ENCODE results near the gene TRMT10A. TPM values are rescaled to one million over a fixed set of nuclear protein-coding genes. Genes with fewer than 3 reads are reported as not detected.

TRMT10A gene
- total RNA-seq, 2 donors from 2014 or later = 3.3 to 21.8 TPM

DNA sequence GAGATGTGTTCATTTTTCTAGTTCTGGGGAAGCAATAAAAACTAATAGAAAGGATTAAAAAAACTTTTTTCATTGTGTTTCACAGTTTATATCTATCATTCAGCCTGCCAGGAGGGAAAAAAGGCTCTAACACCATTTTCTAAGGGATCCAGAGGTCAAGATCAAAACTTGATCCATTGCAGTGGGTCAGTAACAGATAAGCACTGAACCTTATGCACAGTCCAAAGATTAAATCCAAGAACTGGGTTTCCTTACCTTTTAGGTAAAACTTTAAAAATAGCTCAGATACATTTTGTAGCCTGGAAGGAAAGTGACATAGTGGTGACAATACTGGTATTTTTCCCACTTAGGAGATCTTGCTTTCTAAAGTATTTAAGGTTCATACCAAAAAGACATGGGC, 23.5 kb upstream of the TRMT10A start:
- H3K4me1 ChIP-seq = no peaks in the 10 kb centered on the region
- H3K4me3 ChIP-seq = no peak overlapping the region
- H3K36me3 ChIP-seq (replicated peaks in 1 of 2; ENCODE audit: insufficient read depth in 1 of 2, low read depth in 2 of 2) = no peaks in the 10 kb centered on the region
- no peak for DNase-seq
- no peaks in the 10 kb centered on the region for H3K27me3 ChIP-seq
- intact Hi-C loops (cut with DNase I) = no loop called here
- no peaks in the 10 kb centered on the region for H3K9me3 ChIP-seq
- no peak for ATAC-seq
- H3K27ac ChIP-seq = no peak overlapping the region
- TF ChIP-seq, protein P1, sequence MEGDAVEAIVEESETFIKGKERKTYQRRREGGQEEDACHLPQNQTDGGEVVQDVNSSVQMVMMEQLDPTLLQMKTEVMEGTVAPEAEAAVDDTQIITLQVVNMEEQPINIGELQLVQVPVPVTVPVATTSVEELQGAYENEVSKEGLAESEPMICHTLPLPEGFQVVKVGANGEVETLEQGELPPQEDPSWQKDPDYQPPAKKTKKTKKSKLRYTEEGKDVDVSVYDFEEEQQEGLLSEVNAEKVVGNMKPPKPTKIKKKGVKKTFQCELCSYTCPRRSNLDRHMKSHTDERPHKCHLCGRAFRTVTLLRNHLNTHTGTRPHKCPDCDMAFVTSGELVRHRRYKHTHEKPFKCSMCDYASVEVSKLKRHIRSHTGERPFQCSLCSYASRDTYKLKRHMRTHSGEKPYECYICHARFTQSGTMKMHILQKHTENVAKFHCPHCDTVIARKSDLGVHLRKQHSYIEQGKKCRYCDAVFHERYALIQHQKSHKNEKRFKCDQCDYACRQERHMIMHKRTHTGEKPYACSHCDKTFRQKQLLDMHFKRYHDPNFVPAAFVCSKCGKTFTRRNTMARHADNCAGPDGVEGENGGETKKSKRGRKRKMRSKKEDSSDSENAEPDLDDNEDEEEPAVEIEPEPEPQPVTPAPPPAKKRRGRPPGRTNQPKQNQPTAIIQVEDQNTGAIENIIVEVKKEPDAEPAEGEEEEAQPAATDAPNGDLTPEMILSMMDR (IDR thresholded peaks at IDR 0.05) = no peak
- TF ChIP-seq POLR2A (IDR thresholded peaks at IDR 0.05) = no peak

DNA sequence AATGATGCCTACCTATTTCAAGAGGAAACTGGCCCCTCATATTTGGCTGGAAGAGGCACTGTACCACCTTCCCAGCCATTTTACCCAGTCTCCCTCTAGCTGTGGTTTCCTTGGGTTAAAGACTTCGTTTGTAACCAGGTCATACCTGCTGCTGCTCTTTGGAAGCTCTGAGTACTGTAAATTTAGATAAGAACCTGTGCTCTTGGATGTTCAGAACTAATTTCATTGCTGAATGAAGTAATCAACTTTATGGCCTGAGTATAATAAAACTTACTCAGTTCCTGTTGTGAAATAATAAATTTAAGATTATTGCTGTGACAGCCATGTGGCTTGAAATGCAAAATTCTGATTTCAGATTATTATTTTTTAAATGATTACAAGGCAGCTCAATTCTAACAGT, 23.0 kb upstream of the TRMT10A start:
- intact Hi-C loops (cut with DNase I) = no loop called here
- ATAC-seq = no peak

DNA sequence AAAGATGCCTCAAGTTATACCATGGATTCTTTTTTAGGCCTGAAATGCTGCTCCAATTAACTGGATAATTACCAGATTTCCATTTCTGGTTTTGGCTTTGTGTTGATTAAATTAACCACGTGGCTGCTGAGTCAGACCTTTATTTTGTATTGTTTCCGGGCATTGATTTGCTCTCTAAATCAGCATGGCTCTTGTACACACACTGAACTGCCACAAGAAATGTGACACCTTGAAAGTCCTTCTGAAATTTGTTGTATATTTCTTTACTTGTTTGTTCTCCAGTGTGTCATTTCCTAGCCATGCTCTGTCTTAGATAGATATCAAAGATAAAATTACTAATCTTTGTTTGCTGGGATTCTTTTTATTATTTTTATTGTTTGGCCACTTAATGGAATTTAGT, 22.5 kb upstream of the TRMT10A start:
- WGBS, 2 donors = 39 to 48% methylated on average over 2 of the region's 2 CpGs
- intact Hi-C loops (cut with DNase I) = no loop called here

More for the DNA sequence above, 23.0 kb upstream of the TRMT10A start:
- H3K9me3 ChIP-seq = no peaks in the 10 kb centered on the region
- TF ChIP-seq, protein P1 (IDR thresholded peaks at IDR 0.05) = no peak
- TF ChIP-seq POLR2A (IDR thresholded peaks at IDR 0.05) = no peak
- H3K27me3 ChIP-seq = no peaks in the 10 kb centered on the region
- no peak for DNase-seq
- H3K4me1 ChIP-seq = no peaks in the 10 kb centered on the region
- 38 to 50% methylated on average over 1 of the region's 1 CpG for WGBS, 2 donors
- H3K36me3 ChIP-seq (replicated peaks in 1 of 2; ENCODE audit: insufficient read depth in 1 of 2, low read depth in 2 of 2) = no peaks in the 10 kb centered on the region
- no peak overlapping the region for H3K4me3 ChIP-seq
- no peak overlapping the region for H3K27ac ChIP-seq

DNA sequence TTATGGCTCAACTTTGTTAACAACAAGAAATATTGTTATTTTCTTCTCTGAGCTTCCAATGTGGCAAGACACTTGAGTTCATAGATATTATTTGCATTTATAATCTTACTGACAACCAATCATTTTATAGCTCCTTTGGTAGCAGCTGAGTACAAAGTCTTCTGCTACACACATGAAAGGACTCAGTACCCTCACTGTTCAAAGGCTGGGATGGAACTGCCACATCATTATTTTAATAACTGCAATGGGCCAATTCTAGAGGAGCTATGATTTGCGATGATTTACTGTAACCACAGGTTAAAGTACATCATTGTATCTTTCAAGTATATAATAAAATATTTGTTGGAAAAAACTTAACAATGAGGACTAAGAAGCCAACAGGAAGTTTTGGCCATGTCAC, 21.7 kb upstream of the TRMT10A start:
- WGBS, 2 donors = 93 to 100% methylated on average over 1 of the region's 1 CpG
- DNase-seq (no peak), ATAC-seq (no peak)
- Histone ChIP-seq H3K27me3 (no peaks in the 10 kb centered on the region), H3K4me1 (no peaks in the 10 kb centered on the region), H3K36me3 (replicated peaks in 1 of 2; ENCODE audit: insufficient read depth in 1 of 2, low read depth in 2 of 2) (no peaks in the 10 kb centered on the region), H3K4me3 (no peak overlapping the region), H3K9me3 (no peaks in the 10 kb centered on the region), H3K27ac (no peak overlapping the region)
- TF ChIP-seq, protein P1 (IDR thresholded peaks at IDR 0.05) = no peak
- TF ChIP-seq POLR2A (IDR thresholded peaks at IDR 0.05) = no peak
- intact Hi-C loops (cut with DNase I) = no loop called here

More for the DNA sequence above, 22.5 kb upstream of the TRMT10A start:
- no peak for ATAC-seq
- Histone ChIP-seq H3K36me3 (replicated peaks in 1 of 2; ENCODE audit: insufficient read depth in 1 of 2, low read depth in 2 of 2) (no peaks in the 10 kb centered on the region), H3K27ac (no peak overlapping the region), H3K27me3 (no peaks in the 10 kb centered on the region), H3K9me3 (no peaks in the 10 kb centered on the region), H3K4me3 (no peak overlapping the region), H3K4me1 (no peaks in the 10 kb centered on the region)
- no peak for DNase-seq
- TF ChIP-seq, protein P1 (IDR thresholded peaks at IDR 0.05) = no peak
- no peak for TF ChIP-seq POLR2A (IDR thresholded peaks at IDR 0.05)

DNA sequence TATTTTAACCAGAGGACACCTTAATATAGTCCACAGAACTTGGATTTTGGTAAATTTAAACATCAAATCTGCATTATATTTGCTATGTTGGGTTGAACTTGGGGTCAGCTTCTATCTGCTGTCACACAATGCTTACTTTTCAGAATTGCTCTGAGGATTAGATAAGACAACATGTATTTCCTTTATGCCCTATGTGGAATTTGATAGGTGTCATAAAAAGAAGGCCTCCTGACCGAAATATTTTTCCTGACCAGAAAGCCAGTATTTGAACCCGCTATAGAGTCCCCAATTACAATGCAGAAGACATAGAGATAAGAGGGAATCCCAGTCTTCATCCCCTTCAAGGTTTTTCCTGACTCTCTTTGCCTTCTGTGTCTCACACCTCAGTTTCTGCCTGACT, 14.9 kb upstream of the TRMT10A start:
- intact Hi-C loops (cut with DNase I) = no loop called here
- no peaks in the 10 kb centered on the region for H3K4me1 ChIP-seq
- no peak overlapping the region for H3K4me3 ChIP-seq
- ATAC-seq = no peak
- H3K9me3 ChIP-seq = no peaks in the 10 kb centered on the region
- H3K27me3 ChIP-seq = no peaks in the 10 kb centered on the region
- no peak overlapping the region for H3K27ac ChIP-seq
- DNase-seq = no peak
- no peaks in the 10 kb centered on the region for H3K36me3 ChIP-seq (replicated peaks in 1 of 2; ENCODE audit: insufficient read depth in 1 of 2, low read depth in 2 of 2)
- no peak for TF ChIP-seq POLR2A (IDR thresholded peaks at IDR 0.05)
- TF ChIP-seq, protein P1 (IDR thresholded peaks at IDR 0.05) = no peak
- 62 to 100% methylated on average over 2 of the region's 2 CpGs for WGBS, 2 donors

Data from body of pancreas (tissue), 4 donors.